Activated T-helper 1 cell treated with Interleukin-2 at 50 U/mL for 16 hours (primary cell): ENCODE data around the gene MOB3B.

Source experiments
- DNase-seq: peaks from one replicate; pipeline ENCODE4 v3.0.0-alpha.2; 2020; ENCODE audit warnings: low read depth

Gene MOB3B

GRCh38 chr9:27388150-27388549, 141.5 kb downstream of the MOB3B start:
- DNase-seq, result no peak

GRCh38 chr9:27387722-27388121, 141.9 kb downstream of the MOB3B start:
- no peak for DNase-seq

DNA sequence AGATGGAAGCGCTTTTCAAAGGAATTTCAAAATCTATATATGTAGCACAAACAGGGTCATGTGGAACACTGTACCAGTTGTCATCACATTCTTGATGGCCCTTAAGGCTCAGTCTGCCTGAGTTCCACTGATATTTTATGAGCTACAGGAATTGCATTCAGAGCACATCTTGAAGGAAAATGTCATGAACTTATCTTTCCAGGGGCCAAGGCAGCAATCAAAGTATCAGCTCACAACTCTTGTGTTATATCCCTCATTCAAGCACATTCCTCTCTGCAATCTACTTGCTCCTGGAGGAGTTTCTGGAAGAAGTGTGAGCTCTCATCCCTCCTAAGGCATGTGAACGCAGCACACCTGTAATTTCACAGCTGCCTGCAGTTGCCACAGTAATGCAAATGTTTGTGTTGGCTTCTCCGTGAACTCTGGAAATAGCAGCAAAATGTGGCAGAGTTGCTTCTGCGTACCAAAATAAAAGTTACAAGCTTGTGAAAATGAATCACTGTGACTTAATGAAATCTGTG, 143.0 kb downstream of the MOB3B start:
- no peak for DNase-seq

DNA sequence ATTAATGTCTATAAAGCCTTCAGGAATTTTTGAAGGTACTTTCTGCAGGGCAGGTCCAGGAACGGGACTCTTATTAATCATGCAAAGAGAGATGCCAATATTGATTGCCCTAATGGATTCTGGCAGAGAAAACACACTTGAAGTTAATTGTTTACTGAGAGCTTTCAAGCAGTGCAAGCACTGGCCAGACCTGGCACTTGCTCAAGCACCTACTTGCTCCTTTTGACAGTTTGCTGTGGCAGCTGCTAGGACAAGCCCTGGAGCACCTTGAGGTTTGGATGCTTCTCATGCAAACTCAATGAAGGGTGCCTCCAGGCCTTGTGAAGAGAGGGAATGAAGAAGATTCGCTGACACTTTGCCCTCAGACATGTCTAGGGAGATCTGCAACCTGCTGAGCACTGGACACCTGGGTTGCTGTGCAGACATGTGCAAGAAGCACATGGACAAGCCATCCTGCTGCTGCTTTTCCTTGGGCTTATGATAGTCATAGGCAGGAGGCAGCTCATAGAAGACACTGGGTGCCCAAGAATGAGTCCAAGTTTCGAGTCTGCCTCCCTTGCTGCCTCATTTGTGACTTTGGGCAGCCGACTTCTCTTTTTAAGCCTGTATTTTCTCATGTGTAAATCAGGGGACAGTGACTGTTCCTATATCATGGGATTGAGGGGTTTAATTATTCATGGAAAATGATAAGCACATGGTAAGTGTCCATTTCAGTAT, 143.8 kb downstream of the MOB3B start:
- no peak for DNase-seq

- DNase-seq, result no peak
Measured at GRCh38 chr9:27384262-27385014, 145.2 kb downstream of the MOB3B start.

DNA sequence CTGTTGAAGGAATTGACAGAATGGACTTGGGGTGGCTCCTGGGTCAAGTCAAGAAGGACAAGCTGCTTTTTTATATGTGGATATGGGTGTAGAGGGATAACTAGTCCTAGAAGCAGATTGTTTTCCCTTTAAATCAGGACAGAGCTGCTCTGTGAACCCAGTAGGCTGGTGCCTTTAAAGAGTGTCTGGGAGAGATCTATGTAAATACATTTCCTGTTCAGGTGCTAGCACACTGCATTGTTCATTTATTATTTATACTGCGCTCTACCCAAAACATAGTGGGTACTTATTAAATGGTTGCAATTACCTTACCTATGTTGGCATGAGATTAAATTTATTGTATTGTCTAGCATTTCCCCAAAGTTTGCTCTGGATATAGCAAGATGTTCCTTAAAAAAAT, 146.1 kb downstream of the MOB3B start:
- no peak for DNase-seq

GRCh38 chr9:27382975-27383374, 146.6 kb downstream of the MOB3B start:
- no peak for DNase-seq

GRCh38 chr9:27382308-27382707, 147.3 kb downstream of the MOB3B start:
- no peak for DNase-seq

DNA sequence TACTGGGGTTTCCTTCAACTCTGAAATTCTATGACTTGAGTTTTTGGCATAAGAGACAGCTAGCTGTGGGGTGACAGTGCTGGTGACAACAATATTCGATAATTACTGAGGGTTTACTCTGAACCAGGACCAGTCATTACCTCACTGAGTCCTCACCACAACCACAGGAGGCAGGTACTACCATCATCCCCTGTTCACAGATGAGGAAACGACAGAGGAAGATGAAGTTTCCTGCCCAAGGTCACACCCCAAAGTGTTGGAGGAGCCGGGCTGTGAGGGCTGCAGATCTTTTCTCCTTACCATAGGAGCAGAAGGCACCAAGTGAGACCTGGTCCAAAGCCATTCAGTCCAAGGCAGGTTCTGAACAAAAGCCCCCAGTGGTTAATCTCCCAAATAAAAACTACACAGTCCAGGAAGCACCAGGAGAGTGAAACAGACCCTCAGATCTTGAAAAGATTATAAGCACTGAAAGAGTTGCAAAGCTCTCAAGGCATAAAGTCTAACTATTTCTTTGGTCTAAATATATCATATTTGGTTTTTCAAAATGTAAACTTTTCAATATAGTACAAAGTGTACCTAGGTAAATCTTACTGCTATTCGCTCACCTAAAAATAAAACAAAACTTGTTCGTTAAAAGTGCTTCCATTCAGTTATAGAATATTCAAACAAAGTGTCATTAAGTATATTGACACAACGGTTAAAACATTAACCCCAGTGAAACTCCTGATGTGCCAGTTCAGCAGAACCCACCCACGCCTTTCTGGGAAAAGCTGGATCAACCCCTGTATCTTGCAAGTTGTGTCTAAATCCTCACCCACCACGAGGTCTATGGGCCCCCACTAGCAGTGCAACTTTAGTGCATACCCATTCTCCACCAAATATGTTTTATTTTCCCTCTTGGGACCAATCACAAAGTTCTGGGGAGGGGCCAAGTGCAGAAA, 150.0 kb downstream of the MOB3B start:
- no peak for DNase-seq

- no peak for DNase-seq
Measured at GRCh38 chr9:27377811-27378456, 151.7 kb downstream of the MOB3B start.

DNA sequence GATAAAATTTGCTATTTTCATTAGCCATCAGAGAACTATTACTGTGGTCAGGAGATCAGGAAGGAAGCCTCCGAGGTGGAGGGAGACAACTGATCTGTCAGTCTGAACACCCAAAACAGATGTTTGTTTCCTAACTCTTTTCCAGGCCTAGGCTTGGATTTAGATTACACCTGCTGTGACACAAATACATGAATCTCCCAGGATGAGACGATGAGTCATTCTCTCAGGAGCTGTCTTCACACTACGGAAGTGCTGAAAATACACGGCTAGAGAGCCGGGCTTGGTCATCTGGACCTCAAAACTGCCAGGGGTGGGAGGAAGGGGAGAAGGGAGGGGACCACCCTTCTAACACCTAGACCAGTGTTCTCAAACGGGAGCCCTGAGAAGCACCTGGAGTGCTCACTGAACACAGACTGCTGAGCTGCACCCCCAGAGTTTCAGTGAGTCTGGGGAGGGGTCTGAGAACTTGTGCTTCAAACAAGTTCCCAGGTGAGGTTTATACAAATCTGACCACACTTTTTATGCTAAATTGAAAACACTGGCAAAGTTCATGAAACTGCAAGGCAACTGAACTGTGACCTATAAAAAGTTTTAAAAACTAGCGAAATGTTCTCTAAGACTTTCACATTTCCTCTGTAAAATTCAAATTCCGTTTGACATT, 152.3 kb downstream of the MOB3B start:
- DNase-seq, result no peak

DNA sequence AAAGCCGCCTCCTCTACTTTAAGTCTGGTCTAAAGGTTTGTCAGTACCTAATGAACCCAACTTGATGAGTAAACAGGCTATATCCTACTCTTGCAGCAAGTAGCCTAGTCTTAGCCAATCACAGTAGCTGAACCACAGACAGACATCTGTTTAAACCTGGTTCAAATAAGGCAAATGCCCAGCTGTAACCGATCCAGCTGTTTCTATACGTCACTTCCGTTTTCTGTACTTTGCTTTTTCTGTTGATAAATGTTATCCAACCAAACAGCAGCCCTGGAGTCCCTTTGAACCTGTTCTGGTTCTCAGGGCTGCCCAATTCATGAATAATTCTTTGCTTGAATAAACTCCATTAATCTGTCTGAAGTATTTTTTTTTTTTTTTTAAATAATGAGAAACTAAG, 155.8 kb downstream of the MOB3B start:
- DNase-seq, result no peak

DNA sequence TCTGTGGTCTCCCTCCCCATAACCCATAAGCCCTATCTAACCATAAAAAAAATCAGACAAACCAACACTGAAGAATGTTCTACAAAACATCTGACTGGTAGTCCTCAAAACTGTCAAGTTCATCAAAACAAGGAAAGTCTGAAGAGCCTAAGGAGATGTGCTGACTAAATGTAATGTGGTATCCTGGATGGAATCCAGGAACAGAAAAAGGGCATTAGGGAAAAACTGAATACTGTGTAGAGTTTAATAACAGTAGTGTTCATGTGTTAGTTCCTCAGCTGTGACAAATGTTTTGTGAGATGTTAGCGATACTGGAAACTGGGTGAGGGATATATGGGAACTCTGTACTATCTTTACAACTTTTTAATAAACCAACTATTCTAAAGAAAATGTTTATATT, 157.0 kb downstream of the MOB3B start:
- DNase-seq, result no peak

DNA sequence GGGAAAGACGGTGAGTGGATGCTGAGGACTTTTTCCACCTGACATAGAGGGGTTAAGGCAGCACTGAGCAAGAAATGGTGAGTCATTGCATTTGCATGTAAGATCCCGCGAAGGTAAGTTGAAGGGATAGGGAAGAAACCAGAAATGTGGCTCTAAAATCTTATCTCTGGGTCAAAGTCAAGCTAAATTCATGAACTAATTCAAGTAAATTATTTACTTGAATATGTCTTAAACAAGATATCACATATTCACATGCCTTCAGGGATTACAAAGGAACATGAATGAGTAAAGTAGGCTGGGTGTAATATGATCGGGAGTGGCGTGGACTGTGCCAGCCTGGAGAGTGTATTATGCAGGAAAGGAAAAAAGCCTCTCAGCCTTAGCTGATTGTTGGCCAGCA, 158.2 kb downstream of the MOB3B start:
- no peak for DNase-seq

- no peak for DNase-seq
Measured at GRCh38 chr9:27369591-27369990, 160.0 kb downstream of the MOB3B start.

- no peak for DNase-seq
Measured at GRCh38 chr9:27368316-27368985, 161.2 kb downstream of the MOB3B start.

GRCh38 chr9:27367921-27368315, 161.7 kb downstream of the MOB3B start:
- DNase-seq, result no peak

DNA sequence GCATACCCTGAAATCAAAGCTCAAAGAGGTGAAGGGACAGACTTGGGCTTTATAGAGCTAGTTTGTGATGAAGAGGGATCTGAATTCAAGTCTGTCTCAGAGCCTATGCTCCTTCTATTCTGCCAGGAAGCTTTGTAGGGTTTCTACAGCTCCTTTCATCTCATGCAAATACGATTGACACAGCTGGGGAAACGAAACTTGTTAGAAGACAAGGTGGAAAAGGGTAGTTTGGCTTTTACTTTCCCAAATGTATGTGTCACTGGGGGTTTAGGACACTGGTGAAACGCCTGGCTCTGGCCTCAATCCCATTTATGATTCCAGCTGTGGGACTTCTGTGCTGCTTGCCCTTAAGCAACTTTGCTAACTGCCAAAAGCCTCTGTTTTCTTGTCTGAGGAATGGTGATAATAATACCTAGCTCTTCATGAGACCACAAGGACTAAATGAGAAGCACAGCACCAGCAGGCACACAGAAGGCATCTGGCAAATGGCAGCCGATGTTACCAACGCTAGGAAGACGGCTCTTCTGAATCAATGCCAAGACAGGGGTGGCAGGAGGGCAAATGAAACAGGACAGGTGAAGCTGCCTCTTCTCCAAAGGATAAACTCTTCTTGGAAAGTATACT, 162.3 kb downstream of the MOB3B start:
- DNase-seq, result no peak

GRCh38 chr9:27365707-27366376, 163.8 kb downstream of the MOB3B start:
- DNase-seq, result no peak
